ENCODE results near the gene BCLAF1. TPM values are rescaled to one million over a fixed set of nuclear protein-coding genes. Genes with fewer than 3 reads are reported as not detected.

BCLAF1 gene
- total RNA-seq, 6 donors from 2014 or later: 88.3 to 267 (median 96.6) TPM

DNA sequence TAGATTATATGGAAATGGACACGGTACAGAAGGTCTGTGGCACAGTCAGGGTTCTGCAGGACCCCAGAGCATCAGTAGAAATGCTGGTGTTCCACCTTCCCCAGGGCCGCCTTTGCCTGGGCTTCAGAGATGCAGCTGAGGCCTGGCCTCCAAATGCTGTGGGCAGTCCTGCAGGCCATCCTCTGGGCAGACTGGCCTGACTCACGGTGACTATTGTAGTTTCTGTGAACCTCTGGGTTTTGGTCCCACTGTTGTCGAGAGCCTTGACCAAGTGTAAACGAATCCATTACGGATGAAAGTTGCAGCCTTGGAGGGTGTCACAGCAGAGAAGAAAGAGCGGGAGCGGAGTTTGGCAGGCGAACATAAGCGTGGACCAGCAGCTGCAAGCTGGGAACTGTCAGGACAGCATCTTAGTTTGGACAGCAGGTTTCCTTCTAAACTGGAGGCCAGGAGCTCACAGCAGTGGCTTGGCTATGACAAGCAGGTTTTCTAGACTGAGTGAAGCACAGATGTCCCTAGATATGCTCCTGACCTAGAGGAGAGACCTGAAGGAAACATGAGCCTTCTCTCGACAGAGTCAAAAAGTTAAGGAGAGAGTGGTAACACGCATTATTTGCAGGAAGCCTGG lies 46.2 kb upstream of the BCLAF1 start:
- Histone ChIP-seq H3K4me3 (no peak overlapping the region), H3K27ac (no peak overlapping the region), H3K9me3 (no peaks in the 10 kb centered on the region), H3K4me1 (peaks cover 0 to 3% (median 0%) of the 10 kb centered on the region in 4 donors), H3K27me3 (no peaks in the 10 kb centered on the region), H3K36me3 (no peaks in the 10 kb centered on the region)
- WGBS, 2 donors: 75 to 76% methylated on average over 12 of the region's 12 CpGs
- no peak for TF ChIP-seq POLR2AphosphoS5 (IDR thresholded peaks at IDR 0.05)
- TF ChIP-seq POLR2A (IDR thresholded peaks at IDR 0.05): no peak
- TF ChIP-seq, protein P1, sequence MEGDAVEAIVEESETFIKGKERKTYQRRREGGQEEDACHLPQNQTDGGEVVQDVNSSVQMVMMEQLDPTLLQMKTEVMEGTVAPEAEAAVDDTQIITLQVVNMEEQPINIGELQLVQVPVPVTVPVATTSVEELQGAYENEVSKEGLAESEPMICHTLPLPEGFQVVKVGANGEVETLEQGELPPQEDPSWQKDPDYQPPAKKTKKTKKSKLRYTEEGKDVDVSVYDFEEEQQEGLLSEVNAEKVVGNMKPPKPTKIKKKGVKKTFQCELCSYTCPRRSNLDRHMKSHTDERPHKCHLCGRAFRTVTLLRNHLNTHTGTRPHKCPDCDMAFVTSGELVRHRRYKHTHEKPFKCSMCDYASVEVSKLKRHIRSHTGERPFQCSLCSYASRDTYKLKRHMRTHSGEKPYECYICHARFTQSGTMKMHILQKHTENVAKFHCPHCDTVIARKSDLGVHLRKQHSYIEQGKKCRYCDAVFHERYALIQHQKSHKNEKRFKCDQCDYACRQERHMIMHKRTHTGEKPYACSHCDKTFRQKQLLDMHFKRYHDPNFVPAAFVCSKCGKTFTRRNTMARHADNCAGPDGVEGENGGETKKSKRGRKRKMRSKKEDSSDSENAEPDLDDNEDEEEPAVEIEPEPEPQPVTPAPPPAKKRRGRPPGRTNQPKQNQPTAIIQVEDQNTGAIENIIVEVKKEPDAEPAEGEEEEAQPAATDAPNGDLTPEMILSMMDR (IDR thresholded peaks at IDR 0.05): no peak
- no peak for TF ChIP-seq EP300 (IDR thresholded peaks at IDR 0.05)
- peak in 1 of 2 donors; percentile 8 for DNase-seq
- no peak for ATAC-seq (ENCODE audit: low FRiP score in 2 of 2)

DNA sequence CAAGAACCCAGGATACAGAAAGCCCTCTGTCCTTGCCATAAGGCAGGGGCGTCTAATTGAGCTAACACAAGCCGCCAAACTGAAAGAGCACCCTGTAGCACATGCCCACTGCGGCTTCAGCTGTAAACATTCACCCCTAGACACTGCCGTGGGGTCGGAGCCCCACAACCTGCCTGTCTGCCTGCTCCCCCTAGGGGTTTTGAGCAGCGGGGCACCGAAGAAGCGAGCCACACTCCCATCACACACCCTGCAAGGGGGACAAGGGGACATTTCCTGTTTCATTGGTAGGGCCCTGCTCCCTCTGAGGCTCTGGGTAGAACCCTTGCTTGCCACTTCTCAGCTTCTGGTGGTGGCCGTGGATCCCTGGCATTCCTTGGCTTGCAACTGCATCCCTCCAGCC lies 45.2 kb upstream of the BCLAF1 start:
- Histone ChIP-seq H3K4me1 (peaks cover 0 to 3% (median 0%) of the 10 kb centered on the region in 4 donors), H3K9me3 (no peaks in the 10 kb centered on the region), H3K27ac (no peak overlapping the region), H3K4me3 (no peak overlapping the region), H3K36me3 (no peaks in the 10 kb centered on the region), H3K27me3 (no peaks in the 10 kb centered on the region)
- ATAC-seq (ENCODE audit: low FRiP score in 2 of 2): peak in 1 of 2 donors; percentile 11
- TF ChIP-seq EP300 (IDR thresholded peaks at IDR 0.05): no peak
- TF ChIP-seq, protein P1 (IDR thresholded peaks at IDR 0.05): no peak
- TF ChIP-seq POLR2AphosphoS5 (IDR thresholded peaks at IDR 0.05): no peak
- no peak for TF ChIP-seq POLR2A (IDR thresholded peaks at IDR 0.05)
- WGBS, 2 donors: 62 to 81% methylated on average over 8 to 9 of the region's 9 CpGs
- DNase-seq: no peak

DNA sequence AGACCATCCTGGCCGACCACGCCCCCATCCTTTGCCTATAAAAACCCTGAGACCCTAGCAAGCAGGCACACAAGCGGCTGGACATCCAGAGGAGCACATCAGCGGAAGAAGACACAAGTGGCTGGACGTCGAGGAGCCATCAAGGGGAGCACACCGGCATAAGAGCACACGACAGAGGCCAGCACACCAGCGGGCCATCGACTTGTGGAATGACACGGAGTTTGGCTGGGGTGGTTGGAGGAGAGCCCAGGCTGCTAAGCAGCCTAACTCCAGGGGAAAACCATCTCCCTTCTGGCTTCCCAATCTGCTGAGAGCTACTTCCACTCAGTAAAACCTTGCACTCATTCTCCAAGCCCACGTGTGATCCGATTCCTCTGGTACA lies 44.8 kb upstream of the BCLAF1 start:
- Histone ChIP-seq H3K36me3 (no peaks in the 10 kb centered on the region), H3K9me3 (no peaks in the 10 kb centered on the region), H3K27ac (no peak overlapping the region), H3K27me3 (no peaks in the 10 kb centered on the region), H3K4me3 (no peak overlapping the region), H3K4me1 (peaks cover 0 to 3% (median 0%) of the 10 kb centered on the region in 4 donors)
- DNase-seq: no peak
- TF ChIP-seq POLR2AphosphoS5 (IDR thresholded peaks at IDR 0.05) (no peak), POLR2A (IDR thresholded peaks at IDR 0.05) (no peak), EP300 (IDR thresholded peaks at IDR 0.05) (no peak)
- TF ChIP-seq, protein P1 (IDR thresholded peaks at IDR 0.05): no peak
- WGBS, 2 donors: 82 to 86% methylated on average over 5 to 13 of the region's 13 CpGs
- no peak for ATAC-seq (ENCODE audit: low FRiP score in 2 of 2)

DNA sequence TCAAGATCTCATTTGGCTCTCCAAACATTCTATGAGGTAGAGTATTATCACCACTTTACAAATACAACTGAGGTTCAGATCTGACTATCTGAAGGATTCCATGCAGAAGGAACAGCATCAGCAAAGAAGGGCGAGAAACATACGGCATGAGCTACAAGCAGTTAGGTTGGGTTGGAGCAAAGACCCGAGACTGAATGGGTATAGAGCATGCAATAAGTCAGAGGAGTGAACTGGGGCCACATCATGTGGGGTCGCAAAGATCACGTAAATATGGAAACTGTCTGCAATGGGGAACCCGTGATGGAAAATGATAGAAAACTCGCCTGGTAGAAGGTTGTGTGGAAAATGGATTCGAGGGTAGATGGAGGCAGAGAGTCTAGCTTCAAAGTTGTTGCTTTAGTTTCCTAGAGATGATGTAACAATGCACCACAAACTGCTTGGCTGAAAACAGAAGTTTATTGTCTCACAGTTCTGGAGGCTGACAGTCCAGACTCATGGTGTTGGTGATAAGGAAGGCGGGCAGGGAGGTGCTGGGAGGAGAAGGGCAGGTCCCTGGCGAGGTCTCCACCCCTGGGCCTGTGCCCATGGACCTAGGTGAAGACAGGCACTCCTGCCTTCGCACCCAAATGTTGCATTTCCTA lies 44.3 kb upstream of the BCLAF1 start:
- 84 to 90% methylated on average over 10 to 11 of the region's 11 CpGs for WGBS, 2 donors
- Histone ChIP-seq H3K9me3 (no peaks in the 10 kb centered on the region), H3K4me1 (peaks cover 0 to 3% (median 0%) of the 10 kb centered on the region in 4 donors), H3K4me3 (no peak overlapping the region), H3K27me3 (no peaks in the 10 kb centered on the region), H3K36me3 (no peaks in the 10 kb centered on the region), H3K27ac (no peak overlapping the region)
- TF ChIP-seq EP300 (IDR thresholded peaks at IDR 0.05): no peak
- no peak for TF ChIP-seq POLR2A (IDR thresholded peaks at IDR 0.05)
- TF ChIP-seq, protein P1 (IDR thresholded peaks at IDR 0.05): no peak
- no peak for TF ChIP-seq POLR2AphosphoS5 (IDR thresholded peaks at IDR 0.05)
- peak in 1 of 2 donors; percentile 15 for DNase-seq
- no peak for ATAC-seq (ENCODE audit: low FRiP score in 2 of 2)

Data from upper lobe of left lung (tissue), 6 donors.